ENCODE data around the gene GDPD4.

GDPD4 gene

GRCh38 chr11:77172666-77172982, 128.9 kb downstream of the GDPD4 start:
- DNase-seq, result no peak

GRCh38 chr11:77171885-77172665, 129.4 kb downstream of the GDPD4 start:
- no peak for DNase-seq

- no peak for DNase-seq
Observed at GRCh38 chr11:77171254-77171653, 130.2 kb downstream of the GDPD4 start.

- DNase-seq, result no peak
Observed at GRCh38 chr11:77170107-77170506, 131.4 kb downstream of the GDPD4 start.

GRCh38 chr11:77167791-77168190, 133.7 kb downstream of the GDPD4 start:
- DNase-seq, result no peak

GRCh38 chr11:77167111-77167626, 134.3 kb downstream of the GDPD4 start:
- DNase-seq, result no peak
